Keratinocyte (primary cell): ENCODE measurements around the gene HGS. TPM values are rescaled to one million over a fixed set of nuclear protein-coding genes. Genes with fewer than 3 reads are reported as not detected.

ENCODE experiments used
- DNase-seq: peaks from one replicate; pipeline ENCODE4 v3.0.0-alpha.2; 2011; ENCODE audit warnings: low read depth, missing footprints, low spot score
- FAIRE-seq: peaks from 2 replicates; lab custom pipeline; 2011; peaks lifted over from hg19 to GRCh38; lab: Jason Lieb, UNC
- H2AFZ ChIP-seq: 2 replicates; pipeline ENCODE4 v1.6.0; 2012; ENCODE audit warnings: low read length, control low read depth, inconsistent platforms; ENCODE audit not compliant: control insufficient read depth
- H3K27ac ChIP-seq: 2 replicates; pipeline ENCODE4 v1.5.1; 2011; ENCODE audit warnings: low read length; ENCODE audit not compliant: control insufficient read depth, insufficient read depth
- H3K27me3 ChIP-seq: 3 replicates; pipeline ENCODE4 v1.6.0; 2011; ENCODE audit warnings: low read length; ENCODE audit not compliant: control insufficient read depth, insufficient read depth; ENCODE audit errors: extremely low read depth
- H3K36me3 ChIP-seq, 2 experiments: 2 replicates in 1 of 2; 3 replicates in 1 of 2; pipeline ENCODE4 v1.5.1; 2011; ENCODE audit warnings: low read length in 2 of 2, mild to moderate bottlenecking in 1 of 2; ENCODE audit not compliant: control insufficient read depth in 2 of 2, insufficient read depth in 2 of 2; ENCODE audit errors: extremely low read depth in 1 of 2
- H3K4me1 ChIP-seq: 3 replicates; pipeline ENCODE4 v1.5.1; 2011; ENCODE audit warnings: low read length; ENCODE audit not compliant: control insufficient read depth, insufficient read depth; ENCODE audit errors: extremely low read depth
- H3K4me2 ChIP-seq: 3 replicates; pipeline ENCODE4 v1.6.0; 2011; ENCODE audit warnings: low read depth, low read length; ENCODE audit not compliant: control insufficient read depth, insufficient read depth; ENCODE audit errors: extremely low read depth
- H3K4me3 ChIP-seq, 3 experiments: fragments of 200-600 bp in 1 of 3; sonication (generic) in 1 of 3; 2 replicates in 2 of 3; 3 replicates in 1 of 3; pipeline ENCODE4 v1.5.1; 2011 to 2016; ENCODE audit warnings: low read length in 3 of 3, mild to moderate bottlenecking in 3 of 3, control low read depth in 2 of 3, inconsistent platforms in 1 of 3, low read depth in 1 of 3, mixed read lengths in 1 of 3, mixed run types in 1 of 3, moderate library complexity in 1 of 3; ENCODE audit not compliant: control insufficient read depth in 2 of 3, insufficient read depth in 2 of 3; ENCODE audit errors: extremely low read depth in 1 of 3
- H3K79me2 ChIP-seq: 2 replicates; pipeline ENCODE4 v1.6.0; 2012; ENCODE audit warnings: low read length; ENCODE audit not compliant: control insufficient read depth, insufficient read depth
- H3K9ac ChIP-seq: 3 replicates; pipeline ENCODE4 v1.6.0; 2011; ENCODE audit warnings: low read length; ENCODE audit not compliant: control insufficient read depth, insufficient read depth; ENCODE audit errors: extremely low read depth
- H3K9me1 ChIP-seq: 3 replicates; pipeline ENCODE4 v1.6.0; 2011; ENCODE audit warnings: low read length; ENCODE audit not compliant: control insufficient read depth, insufficient read depth; ENCODE audit errors: extremely low read depth
- H3K9me3 ChIP-seq: 2 replicates; pipeline ENCODE4 v1.5.1; 2012; ENCODE audit warnings: low read depth, low read length; ENCODE audit not compliant: control insufficient read depth
- H4K20me1 ChIP-seq: 3 replicates; pipeline ENCODE4 v1.6.0; 2011; ENCODE audit warnings: low read length; ENCODE audit not compliant: control insufficient read depth, insufficient read depth; ENCODE audit errors: extremely low read depth
- EZH2 ChIP-seq: IDR thresholded peaks from one replicate; pipeline ENCODE4 v1.6.1; 2012; ENCODE audit warnings: inconsistent platforms, mild to moderate bottlenecking, low read length, moderate library complexity
- dilution Hi-C: fragments of 300-500 bp; cut with MboI; formaldehyde crosslinking; loops from one replicate; pipeline ENCODE4 v1.7.0; 2020; ENCODE audit warnings: low sequenced_read_pairs; ENCODE audit not compliant: extremely low pct_ligation_motif_present
- polyA plus RNA-seq, 5 experiments: library from polyadenylated mRNA; depleted of rRNA in 3 of 5; stranded (reverse) in 3 of 5; stranded (forward) in 1 of 5; unstranded in 1 of 5; fragments of >200 nt; gene quantifications; 1 replicate in 1 of 5; 2 replicates in 3 of 5; 3 replicates in 1 of 5; pipeline versions ENCODE4 v1.2.1 to v1.2.3, GENCODE V29; 2011 to 2012; ENCODE audit warnings: missing spikeins in 2 of 5, low read depth in 1 of 5, low replicate concordance in 1 of 5
- TF ChIP-seq, protein P1 (sequence below), 3 experiments: IDR thresholded peaks in 1 of 3; conservative IDR thresholded peaks in 1 of 3; optimal IDR thresholded peaks in 1 of 3; 2 replicates in 2 of 3; 3 replicates in 1 of 3; pipeline versions ENCODE3 to v1.5.1; 2011; ENCODE audit warnings: low read length in 3 of 3, mild to moderate bottlenecking in 3 of 3, moderate library complexity in 2 of 3, control low read depth in 1 of 3, inconsistent platforms in 1 of 3; ENCODE audit not compliant: insufficient read depth in 2 of 3; ENCODE audit errors: extremely low read depth in 1 of 3

HGS gene
- polyA plus RNA-seq, 1 donor (not counting 4 experiments of a cell fraction or from before 2014, with no cell fraction given) = 79.6 TPM

DNA sequence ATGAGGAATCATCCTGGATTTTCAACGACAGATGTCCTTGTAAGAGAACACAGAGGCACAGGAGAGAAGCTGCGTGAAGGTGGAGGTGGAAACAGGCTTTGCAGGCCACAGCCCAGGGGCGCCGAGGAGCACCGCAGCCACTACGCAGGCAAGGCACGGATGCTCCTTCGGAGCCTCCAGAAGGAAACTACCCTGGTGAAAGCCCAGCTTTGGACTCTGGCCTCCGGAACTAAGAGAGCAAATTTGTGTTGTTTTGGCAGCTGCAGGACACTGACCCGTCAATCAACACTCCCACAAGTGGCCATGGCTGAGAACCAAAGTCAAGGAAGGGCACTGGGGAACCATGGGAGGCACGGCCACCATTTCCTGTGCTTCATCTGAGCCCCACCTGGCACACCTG lies 3.7 kb upstream of the HGS start:
- peaks cover 28% of the 10 kb centered on the region for H3K79me2 ChIP-seq

DNA sequence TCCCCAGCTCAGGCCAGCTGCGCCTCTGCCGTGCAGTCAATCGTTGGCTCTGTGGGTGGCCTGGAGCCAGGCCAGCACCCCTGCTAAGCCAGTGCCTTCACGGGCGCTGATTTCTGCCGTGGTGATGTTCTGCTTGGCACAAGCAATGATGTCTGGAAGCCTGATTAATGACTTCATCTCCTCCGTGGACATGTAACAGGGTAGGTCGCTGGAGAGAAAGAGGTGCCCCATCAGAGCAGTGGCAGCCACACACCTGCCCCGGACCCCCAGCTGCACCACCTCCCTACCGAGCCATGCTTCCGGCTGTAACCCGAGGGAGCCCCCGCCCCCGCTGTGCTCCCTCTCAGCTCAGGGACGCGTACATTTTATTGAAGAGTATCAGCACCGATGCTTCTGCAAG lies 2.1 kb upstream of the HGS start:
- Histone ChIP-seq H2AFZ (no peak overlapping the region), H3K4me3 (no peak overlapping the region), H4K20me1 (peaks cover 13% of the 10 kb centered on the region), H3K9me3 (no peaks in the 10 kb centered on the region), H3K9ac (no peak overlapping the region), H3K4me2 (no peak overlapping the region), H3K4me1 (peaks cover 23% of the 10 kb centered on the region), H3K27me3 (no peaks in the 10 kb centered on the region), H3K79me2 (peaks cover 42% of the 10 kb centered on the region), H3K9me1 (no peaks in the 10 kb centered on the region), H3K27ac (no peak overlapping the region), H3K36me3 (peaks cover 18 to 19% of the 10 kb centered on the region in 2 experiments)
- TF ChIP-seq, protein P1, sequence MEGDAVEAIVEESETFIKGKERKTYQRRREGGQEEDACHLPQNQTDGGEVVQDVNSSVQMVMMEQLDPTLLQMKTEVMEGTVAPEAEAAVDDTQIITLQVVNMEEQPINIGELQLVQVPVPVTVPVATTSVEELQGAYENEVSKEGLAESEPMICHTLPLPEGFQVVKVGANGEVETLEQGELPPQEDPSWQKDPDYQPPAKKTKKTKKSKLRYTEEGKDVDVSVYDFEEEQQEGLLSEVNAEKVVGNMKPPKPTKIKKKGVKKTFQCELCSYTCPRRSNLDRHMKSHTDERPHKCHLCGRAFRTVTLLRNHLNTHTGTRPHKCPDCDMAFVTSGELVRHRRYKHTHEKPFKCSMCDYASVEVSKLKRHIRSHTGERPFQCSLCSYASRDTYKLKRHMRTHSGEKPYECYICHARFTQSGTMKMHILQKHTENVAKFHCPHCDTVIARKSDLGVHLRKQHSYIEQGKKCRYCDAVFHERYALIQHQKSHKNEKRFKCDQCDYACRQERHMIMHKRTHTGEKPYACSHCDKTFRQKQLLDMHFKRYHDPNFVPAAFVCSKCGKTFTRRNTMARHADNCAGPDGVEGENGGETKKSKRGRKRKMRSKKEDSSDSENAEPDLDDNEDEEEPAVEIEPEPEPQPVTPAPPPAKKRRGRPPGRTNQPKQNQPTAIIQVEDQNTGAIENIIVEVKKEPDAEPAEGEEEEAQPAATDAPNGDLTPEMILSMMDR (optimal IDR thresholded peaks at IDR 0.05 in 1 of 3, IDR thresholded peaks at IDR 0.05 in 1 of 3, conservative IDR thresholded peaks at IDR 0.05 in 1 of 3; ENCODE audit: extremely low read depth in 1 of 3, insufficient read depth in 2 of 3, low read length in 3 of 3) = no peak
- TF ChIP-seq EZH2 = no peak
- dilution Hi-C loops = no loop called here
- DNase-seq (no peak), FAIRE-seq (no peak)

More for the DNA sequence above, 3.7 kb upstream of the HGS start:
- Histone ChIP-seq H3K9me3 (no peaks in the 10 kb centered on the region), H3K27ac (no peak overlapping the region), H3K4me1 (peaks cover 16% of the 10 kb centered on the region), H3K9ac (no peak overlapping the region), H2AFZ (no peak overlapping the region), H4K20me1 (peaks cover under 1% of the 10 kb centered on the region), H3K4me2 (no peak overlapping the region), H3K4me3 (no peak overlapping the region), H3K36me3 (peaks cover 5 to 9% of the 10 kb centered on the region in 2 experiments), H3K9me1 (no peaks in the 10 kb centered on the region), H3K27me3 (no peaks in the 10 kb centered on the region)
- DNase-seq (no peak), FAIRE-seq (no peak)
- no peak for TF ChIP-seq EZH2
- TF ChIP-seq, protein P1 (optimal IDR thresholded peaks at IDR 0.05 in 1 of 3, IDR thresholded peaks at IDR 0.05 in 1 of 3, conservative IDR thresholded peaks at IDR 0.05 in 1 of 3; ENCODE audit: extremely low read depth in 1 of 3, insufficient read depth in 2 of 3, low read length in 3 of 3) = no peak
- dilution Hi-C loops = no loop called here
